ENCODE results near the gene CAPN3.

Gene CAPN3

GRCh38 chr15:42402455-42403205 is 43.3 kb downstream of the CAPN3 start:
- no peak for DNase-seq (ENCODE audit: low read depth)
- no peak overlapping the region for H3K4me3 ChIP-seq (ENCODE audit: low read depth, low read length)
- TF ChIP-seq CTCF (IDR thresholded peaks at IDR 0.05; ENCODE audit: low read depth, low read length, missing control alignments): no peak

GRCh38 chr15:42403389-42403788 is 44.1 kb downstream of the CAPN3 start:
- H3K4me3 ChIP-seq (ENCODE audit: low read depth, low read length): no peak overlapping the region
- no peak for DNase-seq (ENCODE audit: low read depth)
- no peak for TF ChIP-seq CTCF (IDR thresholded peaks at IDR 0.05; ENCODE audit: low read depth, low read length, missing control alignments)

GRCh38 chr15:42404461-42405235 is 45.3 kb downstream of the CAPN3 start:
- DNase-seq (ENCODE audit: low read depth): no peak
- no peak for TF ChIP-seq CTCF (IDR thresholded peaks at IDR 0.05; ENCODE audit: low read depth, low read length, missing control alignments)
- no peak overlapping the region for H3K4me3 ChIP-seq (ENCODE audit: low read depth, low read length)

GRCh38 chr15:42405863-42406482 is 46.7 kb downstream of the CAPN3 start:
- H3K4me3 ChIP-seq (ENCODE audit: low read depth, low read length): no peak overlapping the region
- no peak for DNase-seq (ENCODE audit: low read depth)
- TF ChIP-seq CTCF (IDR thresholded peaks at IDR 0.05; ENCODE audit: low read depth, low read length, missing control alignments): no peak

GRCh38 chr15:42408178-42408577 is 48.9 kb downstream of the CAPN3 start:
- no peak overlapping the region for H3K4me3 ChIP-seq (ENCODE audit: low read depth, low read length)
- DNase-seq (ENCODE audit: low read depth): no peak
- no peak for TF ChIP-seq CTCF (IDR thresholded peaks at IDR 0.05; ENCODE audit: low read depth, low read length, missing control alignments)

- no peak for DNase-seq (ENCODE audit: low read depth)
- H3K4me3 ChIP-seq (ENCODE audit: low read depth, low read length): no peak overlapping the region
- no peak for TF ChIP-seq CTCF (IDR thresholded peaks at IDR 0.05; ENCODE audit: low read depth, low read length, missing control alignments)
Measured at GRCh38 chr15:42409011-42409410, 49.7 kb downstream of the CAPN3 start.

Data from GM12864 (cell line).